ENCODE results near the gene ENOX1.

DNA sequence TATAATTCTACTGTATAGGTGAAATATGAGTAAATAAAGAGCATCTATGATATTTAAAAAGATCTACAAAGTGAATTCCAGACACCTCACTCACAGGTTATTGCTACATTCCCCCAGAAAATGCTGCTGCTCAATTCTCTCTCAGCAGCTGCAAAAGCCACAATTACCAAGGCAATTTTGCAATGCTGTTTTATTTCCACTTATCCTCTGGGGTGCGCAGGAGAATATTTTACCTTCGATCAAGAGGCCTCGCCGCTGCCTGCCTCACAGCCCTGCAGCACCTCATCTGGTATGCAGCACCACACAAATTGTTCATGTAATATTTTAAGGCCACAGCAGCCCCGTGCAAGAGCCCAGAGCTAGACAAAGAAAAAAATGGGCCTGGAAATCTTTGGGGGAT lies 430.2 kb downstream of the ENOX1 start:
- TF ChIP-seq, protein P1, sequence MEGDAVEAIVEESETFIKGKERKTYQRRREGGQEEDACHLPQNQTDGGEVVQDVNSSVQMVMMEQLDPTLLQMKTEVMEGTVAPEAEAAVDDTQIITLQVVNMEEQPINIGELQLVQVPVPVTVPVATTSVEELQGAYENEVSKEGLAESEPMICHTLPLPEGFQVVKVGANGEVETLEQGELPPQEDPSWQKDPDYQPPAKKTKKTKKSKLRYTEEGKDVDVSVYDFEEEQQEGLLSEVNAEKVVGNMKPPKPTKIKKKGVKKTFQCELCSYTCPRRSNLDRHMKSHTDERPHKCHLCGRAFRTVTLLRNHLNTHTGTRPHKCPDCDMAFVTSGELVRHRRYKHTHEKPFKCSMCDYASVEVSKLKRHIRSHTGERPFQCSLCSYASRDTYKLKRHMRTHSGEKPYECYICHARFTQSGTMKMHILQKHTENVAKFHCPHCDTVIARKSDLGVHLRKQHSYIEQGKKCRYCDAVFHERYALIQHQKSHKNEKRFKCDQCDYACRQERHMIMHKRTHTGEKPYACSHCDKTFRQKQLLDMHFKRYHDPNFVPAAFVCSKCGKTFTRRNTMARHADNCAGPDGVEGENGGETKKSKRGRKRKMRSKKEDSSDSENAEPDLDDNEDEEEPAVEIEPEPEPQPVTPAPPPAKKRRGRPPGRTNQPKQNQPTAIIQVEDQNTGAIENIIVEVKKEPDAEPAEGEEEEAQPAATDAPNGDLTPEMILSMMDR (conservative IDR thresholded peaks at IDR 0.05; ENCODE audit: low read depth, low read length): no peak
- TF ChIP-seq EZH2 (IDR thresholded peaks at IDR 0.05; ENCODE audit: low read length, unreplicated experiment): no peak
